A549 (cell line): ENCODE results near the gene SPAST.
A peak's percentile ranks its signal among the peaks of the same experiment; 100 is the strongest.

Source experiments
- CTCF ChIP-seq: fragments of >200 bp; sonication (Bioruptor Twin); formaldehyde crosslinking; IDR thresholded peaks from 3 replicates; pipeline ENCODE4 v1.5.1; 2016
- MYC ChIP-seq: IDR thresholded peaks from 2 replicates; pipeline ENCODE4 v1.6.1; 2012; ENCODE audit warnings: mild to moderate bottlenecking, inconsistent platforms, low read length, improper control_type of control experiment, borderline replicate concordance
- POLR2AphosphoS2 ChIP-seq: conservative IDR thresholded peaks from 2 replicates; pipeline ENCODE4 v1.6.1; 2012; ENCODE audit warnings: low read length, improper control_type of control experiment, inconsistent platforms
- RCOR1 ChIP-seq: fragments of 150-350 bp; IDR thresholded peaks from 2 replicates; pipeline ENCODE4 v1.6.1; 2014; ENCODE audit warnings: antibody characterized with exemption, low read length, low read depth
- RFX5 ChIP-seq: fragments of 450-650 bp; IDR thresholded peaks from 2 replicates; pipeline ENCODE4 v1.7.1; 2014; ENCODE audit warnings: antibody characterized with exemption, mild to moderate bottlenecking, moderate library complexity

- TF ChIP-seq CTCF (peak; percentile 49), MYC (no peak), POLR2AphosphoS2 (no peak), RFX5 (no peak), RCOR1 (no peak)
Observed at GRCh38 chr2:32135409-32135808, 72.1 kb downstream of the SPAST start.
